ENCODE data around the gene LDLRAD4.

DNA sequence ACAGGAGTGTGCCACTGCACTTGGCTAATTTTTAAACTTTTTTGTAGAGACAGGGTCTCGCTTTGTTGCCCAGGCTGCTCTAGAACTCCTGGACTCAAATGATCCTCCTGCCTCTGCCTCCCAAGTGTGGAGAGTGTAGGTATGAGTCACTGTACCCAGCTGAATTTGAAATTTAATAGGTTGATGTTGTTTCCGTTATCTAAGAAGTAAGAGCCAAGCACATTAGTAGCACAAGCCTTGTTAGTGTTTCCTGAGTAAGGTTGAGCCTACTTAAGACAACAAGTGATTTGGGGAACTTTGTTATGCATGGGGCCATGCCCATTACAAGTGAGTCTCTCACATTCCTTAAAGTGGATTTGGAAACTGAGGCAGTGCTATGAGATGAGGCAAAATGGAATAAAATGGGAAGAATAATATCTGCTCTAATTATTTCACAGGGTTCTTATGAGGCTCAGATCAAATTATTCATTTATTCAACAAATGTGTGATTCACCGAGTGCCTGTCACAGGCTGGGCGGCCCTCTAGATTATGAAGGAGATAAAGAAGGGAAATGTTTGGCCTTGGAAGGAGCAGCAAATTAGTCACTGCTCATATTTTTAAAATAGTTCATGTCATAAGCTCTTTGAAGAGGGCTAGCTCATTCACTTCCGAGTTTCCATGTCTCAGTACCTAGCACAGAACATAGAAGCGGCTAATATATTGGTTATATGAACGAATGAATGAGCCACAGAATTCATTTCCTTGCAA is 217.2 kb downstream of the LDLRAD4 start:
- no peak for TF ChIP-seq POLR2AphosphoS5 (IDR thresholded peaks at IDR 0.05; ENCODE audit: low read depth, low read length)
- no peak for TF ChIP-seq POLR2A (IDR thresholded peaks at IDR 0.05; ENCODE audit: low read depth, low read length)

All from GM12891 (cell line).